HG03520 (cell line): ENCODE measurements around the gene HOXB8.

Experiments used
- ATAC-seq: cut with Tn5 transposase; IDR thresholded peaks from one replicate; pipeline ENCODE4 v1.9.1; 2021; ENCODE audit warnings: mild to moderate bottlenecking, moderate library complexity; ENCODE audit not compliant: unreplicated experiment

Gene HOXB8

DNA sequence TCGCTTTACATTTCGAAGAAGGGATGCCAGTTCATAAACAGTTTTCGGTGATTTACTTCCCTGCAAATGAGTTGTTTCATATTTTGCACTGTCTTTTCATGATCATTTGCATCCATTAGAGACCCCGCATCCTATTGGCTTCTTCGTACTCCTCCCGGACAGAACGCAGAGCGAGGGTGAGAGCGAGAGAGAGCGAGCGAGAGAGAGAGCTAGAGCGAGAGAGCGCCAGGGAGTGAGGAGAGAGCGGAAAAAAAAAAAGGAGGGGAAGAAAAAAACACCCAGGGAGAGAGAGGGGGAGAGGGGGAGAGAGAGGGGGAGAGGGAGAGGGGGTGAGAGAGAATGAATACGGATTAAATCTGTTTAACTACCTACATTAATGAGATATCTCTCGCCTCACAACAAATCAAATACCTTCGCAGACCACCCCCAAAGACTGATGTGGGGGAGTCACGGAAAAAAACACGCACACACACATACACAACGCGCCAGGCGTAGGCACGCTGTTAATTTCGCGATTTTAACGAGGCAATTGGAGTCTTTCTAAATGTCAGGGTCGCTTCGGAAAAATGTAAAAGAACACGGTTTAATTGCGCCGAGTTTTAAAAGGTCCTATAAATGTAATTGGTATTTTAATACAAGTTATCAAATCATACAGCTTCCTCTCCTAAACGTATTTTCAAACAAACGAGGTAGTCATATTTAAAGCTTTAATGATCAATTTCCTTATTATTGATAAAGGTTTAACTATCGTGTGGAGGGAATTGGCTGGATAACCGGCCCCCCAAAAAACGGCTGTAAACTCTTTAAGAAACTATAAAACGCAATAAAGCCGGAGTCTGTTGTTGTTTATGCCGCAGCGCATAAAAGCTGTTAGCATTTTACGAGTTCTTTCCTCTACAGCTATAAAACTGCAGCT is at the start of gene HOXB8:
HOXB8 (minus strand) TSS at position 246 of the 916 bp plus-strand sequence. CDS start 588 bp downstream, outside the sequence.
- ATAC-seq, result no peak

DNA sequence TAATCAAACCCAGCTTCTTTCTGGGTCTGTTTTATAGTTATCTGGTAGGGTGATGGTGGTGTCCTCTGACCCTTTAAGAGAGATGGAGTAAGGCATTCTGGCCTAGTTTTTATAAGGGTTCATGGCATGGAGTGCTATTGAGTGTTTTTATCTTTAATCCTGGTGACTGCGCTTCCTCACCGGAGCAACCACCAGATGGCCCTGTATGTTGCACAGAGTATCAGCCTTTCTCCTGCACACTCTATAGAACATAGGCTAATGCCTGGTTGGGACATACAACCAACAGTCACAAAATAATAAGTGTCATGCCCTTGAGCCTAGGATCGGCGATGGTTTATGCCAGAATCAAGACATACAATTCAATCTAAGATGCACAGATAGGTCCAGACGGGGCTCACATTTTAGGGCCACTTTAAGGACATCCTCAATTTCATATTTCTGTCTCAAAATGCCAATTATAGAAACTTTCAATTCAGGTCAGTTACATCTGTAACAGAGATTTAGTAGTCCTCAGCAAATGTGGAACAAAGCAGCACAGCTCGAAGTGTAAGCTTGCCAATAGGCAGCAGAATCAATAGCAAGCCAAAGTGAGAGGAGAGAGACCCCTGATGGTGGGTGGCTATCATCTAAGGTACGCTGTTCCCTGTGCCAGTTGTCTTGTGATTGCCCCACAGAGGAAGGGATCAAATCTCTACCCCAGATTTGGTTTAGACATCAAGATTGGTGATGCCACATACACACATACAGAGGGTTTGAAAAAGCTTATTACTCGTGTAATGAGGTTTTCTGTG is 48.2 kb upstream of the HOXB8 start:
- ATAC-seq, result no peak

DNA sequence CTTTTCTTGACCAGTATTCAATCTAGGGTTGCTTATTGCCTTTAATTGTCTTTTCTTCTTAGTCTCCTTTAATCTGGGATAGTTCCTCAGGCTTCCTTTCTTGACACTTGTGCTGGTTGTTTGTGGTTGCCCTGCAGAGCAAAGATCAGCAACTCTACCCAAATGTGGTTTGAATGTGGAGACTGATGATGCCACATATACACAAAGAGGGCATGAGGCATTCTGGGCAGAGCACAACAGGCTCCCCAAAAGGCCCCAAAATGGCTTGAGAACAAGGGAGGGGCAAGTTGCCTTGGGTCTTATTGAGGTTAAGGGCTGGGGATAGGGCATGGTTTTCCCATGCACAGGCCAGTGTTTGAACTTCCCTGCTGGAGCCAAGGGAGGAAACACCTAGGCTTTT is 40.8 kb upstream of the HOXB8 start:
- ATAC-seq, result no peak

DNA sequence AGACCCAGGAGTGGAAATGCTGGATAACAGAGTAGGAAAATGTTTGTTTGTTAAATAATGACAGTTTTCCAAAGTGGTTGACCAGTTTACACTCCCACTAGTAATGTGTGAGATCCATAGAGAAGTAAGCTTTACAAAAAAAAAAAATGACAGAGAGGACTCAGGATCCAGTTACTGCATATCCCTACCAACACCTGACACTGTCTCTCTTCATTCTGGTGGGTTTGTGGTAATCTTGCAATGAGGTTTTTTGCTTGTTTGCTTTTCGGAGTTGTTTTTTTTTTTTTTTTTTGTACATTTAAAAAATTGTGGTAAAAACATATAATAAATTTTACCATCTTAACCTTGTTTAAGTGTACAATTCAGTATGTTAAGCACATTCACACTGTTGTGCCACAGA is 34.6 kb upstream of the HOXB8 start:
- ATAC-seq, result no peak

DNA sequence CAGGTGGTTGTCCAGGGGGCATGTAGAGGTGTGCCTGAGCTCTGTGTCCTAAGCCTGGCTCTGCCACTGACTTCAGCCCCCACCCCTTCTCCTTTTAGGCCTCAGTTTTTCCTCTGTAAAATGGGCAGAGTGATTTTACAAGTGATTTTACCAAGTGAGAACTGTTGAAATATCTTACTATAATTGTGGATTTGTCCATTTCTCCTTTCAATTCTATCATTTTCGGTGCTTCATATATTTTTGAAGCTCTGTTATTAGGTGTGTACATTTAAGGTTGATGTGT is 32.8 kb upstream of the HOXB8 start:
- ATAC-seq, result no peak

DNA sequence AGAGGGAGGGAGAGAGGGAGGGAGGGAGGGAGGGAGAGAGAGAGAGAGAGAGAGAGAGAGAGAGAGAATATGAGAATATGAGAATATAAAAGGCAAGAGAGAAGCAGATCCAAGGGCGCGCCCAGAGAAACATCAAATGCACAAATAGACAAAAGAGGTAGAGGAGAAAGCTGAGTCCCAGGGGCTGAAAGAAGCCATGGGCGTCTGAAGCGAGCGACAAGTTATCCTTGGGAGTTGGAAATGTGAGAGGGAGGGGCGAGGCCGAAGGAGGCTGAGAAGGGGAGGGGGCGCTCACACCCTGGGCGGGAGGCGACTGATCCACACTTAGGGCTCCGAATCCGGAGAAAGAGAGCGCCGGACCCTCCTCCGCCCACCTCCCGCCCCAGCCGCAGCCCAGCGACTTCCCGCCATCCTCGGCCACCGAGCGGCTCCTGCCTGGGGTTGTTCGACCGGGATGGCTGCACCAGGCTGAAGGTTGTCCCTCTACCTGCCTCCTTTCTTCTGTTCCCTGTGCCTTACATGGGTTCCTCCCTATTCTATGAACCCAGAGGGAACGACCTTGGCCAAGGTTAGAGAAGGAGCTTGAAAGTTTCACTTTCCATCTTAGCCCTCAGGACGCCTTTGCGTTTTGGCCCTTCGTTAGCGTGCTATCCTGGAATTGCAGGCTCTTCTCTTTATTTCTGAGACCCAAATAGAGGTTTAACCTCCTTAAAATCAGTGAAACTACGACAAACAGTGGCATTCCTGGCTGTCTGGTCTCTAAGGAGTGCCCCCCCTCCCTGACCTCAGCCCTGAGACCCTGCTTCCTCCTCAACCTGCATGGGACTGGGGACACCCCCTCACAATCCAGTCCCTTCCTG is 32.2 kb upstream of the HOXB8 start:
- no peak for ATAC-seq

DNA sequence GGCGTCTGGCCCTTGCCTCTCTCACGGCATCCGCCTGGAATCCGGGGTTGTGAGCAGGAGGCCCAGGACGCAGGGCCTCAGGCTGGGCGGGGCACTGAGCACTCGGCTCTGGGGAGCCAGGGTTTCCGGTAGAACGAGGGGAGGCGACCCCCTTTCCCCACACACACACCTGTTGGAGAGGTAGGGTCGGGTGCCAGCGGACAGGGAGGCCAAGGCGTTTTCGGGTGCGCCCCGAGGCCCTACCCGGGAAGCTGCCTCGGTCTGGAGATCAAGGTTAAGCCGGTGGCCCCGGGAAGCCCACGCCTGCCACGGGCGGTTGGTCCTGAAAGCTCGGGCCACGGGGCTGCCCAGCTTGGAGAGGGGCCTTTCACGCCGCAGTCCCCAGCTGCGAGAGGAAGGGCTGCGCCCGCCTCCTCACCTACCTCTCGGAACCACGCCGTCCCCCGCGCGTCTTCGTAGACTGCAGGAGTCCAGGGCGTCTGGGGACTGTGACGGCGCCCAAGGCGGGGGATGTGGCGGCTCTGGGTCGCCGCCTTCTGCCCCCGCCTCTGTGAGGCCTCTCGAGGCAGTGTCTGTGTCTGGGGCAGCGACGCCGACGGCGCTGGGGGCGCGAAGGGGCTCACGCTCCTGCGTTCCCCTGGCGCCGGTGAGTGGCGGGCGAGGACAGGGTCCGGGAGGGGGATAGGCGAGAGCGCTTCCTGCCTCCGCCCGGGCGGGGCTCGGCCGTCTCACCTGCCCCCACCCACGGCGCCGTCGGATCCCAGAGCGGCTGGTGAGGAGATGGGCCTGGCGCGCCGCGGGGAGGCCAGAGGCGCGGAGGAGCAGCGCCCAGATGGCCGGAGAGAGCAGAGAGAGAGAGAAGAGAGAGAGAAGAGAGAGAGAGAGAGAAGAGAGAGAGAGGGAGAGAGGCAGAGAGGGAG is 31.4 kb upstream of the HOXB8 start:
- no peak for ATAC-seq

DNA sequence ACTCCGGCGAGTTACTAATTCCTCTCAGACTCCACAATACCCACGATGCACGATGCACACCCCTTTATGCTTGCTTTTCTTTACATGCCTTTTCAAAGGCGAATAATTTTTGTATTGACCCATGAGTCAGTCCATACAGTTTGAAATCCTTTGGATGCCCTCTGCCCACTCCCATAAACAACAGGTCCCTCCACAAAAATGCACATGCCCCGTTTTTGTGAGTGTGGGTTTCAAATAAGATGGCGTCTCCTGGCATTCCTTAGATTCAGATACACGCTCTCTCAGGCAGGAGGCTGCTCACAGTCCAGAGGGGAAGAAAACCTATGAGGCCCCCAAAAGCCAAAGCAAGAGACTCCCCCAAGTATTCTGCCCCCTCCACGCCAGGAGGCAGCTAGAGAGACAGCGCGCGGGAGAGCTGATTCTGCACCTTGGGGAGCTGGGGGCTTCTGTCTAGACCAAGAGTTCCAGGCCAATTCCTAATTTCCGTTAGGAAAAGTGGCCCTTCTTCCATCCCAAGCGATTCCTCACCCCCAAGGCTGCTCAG is 30.6 kb upstream of the HOXB8 start:
- ATAC-seq, result no peak

DNA sequence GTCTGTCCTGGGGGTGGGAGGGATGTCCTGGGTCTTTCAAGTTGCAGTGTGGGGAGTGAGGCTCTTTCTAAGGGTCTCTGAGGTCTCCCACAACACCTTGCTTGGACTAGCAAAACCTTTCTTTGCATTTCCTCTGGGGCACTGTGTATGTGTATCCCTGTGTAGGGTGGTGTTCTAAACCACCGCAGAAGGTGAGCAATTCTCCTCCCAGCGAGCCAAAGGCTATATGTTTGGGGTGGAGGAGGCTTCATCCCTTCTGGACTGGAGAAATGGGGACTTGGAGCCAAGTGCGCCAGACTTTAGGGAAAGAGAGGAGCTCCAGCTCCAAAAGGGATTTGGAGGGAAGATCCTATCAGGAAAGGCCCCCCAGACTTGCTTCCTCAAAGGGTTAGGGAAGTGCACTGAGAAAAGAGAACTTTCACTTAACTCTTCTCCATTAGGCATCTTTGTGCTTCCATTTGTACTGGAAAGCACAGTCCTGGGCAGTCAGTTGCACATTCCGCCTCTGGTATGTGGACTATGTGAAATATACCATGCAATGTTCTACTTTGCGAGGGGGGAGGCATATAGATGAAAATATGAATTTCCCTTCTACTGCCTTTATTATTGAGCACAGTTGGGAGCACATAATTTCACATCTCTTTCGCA is 29.9 kb upstream of the HOXB8 start:
- no peak for ATAC-seq

DNA sequence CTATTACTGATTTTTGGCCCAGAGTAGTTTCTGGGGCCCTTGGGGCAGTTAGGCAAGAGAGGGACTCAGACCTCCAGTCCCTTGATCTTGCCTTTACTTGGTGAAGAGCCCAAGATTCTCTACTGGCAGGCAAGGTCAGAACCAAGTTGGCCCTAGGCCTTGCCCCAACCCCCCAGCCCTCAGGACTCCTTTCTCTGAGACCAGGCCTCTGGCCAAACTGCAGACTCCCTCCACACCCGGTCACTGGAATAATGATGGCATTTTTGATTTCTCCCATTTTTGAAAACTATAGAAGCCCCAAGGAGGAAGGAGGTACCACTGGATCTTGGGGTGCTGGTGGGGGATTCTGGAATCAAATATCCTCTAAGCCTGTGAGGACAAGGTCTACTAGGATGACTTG is 29.1 kb upstream of the HOXB8 start:
- no peak for ATAC-seq

DNA sequence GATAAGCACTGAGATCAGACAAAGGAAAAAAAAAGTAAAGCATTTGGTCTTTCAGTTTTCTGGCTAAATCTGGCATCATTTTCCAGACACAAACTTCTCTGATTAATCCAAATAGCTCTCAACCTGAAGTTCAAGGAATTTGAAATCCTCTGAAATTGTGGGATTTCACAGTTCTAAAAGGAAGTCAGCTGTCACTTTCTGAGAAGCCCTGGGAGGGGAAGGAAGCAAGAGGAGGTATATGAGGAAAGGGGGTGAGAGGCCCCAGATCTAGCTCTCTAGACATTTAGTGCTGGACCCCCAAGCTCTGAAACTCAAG is 28.6 kb upstream of the HOXB8 start:
- no peak for ATAC-seq

DNA sequence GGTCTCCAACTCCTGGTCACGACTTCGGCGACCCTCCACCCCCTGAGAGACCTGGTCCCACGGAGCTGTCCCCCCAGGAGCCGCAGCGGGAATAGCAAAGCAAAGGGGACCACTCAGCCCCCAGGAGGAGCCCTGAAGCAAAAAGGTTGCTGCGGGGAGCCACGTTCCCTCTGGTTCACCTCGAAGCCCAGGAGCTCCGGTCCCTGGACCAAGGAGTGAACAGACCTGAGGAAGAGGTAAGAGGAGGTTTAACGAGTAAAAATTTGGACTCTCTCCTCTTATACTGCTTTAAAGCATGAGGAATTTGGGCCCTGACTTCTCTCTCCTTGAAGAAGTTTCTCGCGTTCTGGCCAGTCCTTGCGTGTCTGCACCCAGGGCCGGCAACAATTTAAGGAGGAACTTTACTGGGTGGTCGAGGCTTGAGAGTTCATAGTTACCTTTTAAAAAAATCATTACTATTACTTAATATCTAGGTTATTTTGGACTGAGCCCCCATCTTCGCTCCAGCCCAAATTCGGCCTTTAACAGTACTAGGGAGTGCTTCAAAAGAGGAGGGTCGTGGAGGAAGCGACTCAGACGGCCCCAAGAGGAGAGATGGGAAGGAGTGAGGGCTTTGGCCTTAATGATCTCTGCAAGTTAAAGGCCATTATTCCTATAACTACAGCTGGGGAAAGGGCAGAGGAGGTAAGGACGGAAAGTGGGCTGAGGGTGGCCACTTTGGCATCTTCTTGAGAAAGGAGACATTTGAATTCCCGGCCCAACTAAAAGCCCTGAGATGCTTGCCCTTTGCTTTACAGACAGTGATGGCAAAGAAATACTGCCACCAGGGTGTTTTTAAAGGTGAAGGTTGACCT is 28.0 kb upstream of the HOXB8 start:
- ATAC-seq, result no peak

DNA sequence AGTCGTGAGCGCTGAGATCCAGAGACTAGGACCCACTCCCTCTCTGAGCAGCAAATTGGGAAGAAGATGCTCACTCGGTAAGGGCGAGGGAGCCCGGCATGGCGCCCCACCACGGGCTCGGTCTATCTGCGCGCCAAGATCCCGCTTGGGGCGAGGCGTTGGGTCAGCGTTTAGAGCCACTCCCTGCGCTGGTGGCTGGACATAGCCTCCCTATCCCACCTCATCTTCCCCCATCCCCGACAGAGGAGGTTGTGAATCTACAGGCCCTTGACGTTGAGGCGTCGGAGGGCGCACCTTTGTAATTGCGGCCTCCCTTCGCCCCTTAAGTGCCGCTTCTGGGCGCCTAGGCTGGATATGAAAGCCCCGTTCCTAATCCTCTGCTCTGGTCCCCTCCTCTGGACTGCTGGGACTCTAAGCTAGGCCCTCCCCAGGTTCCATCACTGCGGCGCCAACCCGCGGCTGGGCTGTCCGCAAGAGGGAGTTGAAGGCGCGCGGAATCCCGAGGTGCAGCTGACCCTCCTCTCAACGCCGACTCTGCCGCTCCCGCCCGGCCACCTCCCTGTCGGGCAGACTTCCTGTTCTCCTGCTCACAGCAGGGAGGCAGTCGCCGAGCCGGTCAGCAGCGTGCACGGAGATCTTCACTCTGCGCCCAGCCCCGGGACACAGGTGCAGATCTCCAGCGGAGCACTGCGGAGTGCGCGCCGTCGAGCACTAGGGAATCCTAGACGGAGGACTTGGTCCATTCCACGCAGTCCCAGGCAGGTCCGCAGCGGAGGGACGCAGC is 27.2 kb upstream of the HOXB8 start:
- no peak for ATAC-seq

DNA sequence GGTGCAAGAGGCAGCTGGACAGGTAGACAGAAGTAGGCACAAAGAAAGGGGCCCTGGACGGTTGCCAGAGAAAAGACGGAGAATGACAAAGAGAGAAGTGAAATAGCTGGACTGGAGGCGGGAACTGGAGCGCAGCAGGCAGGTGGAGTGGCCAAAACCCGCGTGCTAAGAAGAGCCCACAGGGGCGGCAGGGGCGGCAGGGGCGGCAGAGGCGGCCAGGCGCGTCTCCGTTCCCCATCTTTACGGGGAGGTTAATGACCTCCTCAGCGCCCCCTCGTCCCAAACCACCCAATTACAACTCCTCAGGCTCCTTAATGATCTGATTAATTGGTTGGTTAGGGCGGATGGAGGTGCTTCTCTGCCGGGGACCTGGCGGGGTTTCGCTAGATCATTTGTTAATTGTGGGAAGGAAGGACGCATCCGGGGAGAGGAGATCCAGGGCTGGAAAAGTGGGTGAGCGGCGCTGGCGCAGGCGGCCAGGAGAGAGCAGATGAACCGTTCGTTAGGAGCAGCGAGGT is 26.5 kb upstream of the HOXB8 start:
- no peak for ATAC-seq

DNA sequence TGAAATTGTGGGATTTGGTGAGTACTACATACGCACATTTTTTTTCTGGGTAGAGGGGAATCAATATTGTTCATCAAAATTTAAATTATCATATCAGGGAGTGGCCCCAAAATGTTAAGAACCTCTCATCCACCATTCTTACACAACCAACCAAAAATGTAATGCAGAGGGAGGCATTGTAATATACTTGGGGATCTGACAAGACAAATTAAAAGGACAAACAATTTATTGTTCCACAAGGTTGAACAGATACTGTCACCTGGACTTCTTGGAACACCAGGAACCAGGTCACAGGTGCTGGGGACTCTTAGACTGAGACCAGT is 25.7 kb upstream of the HOXB8 start:
- ATAC-seq, result no peak

DNA sequence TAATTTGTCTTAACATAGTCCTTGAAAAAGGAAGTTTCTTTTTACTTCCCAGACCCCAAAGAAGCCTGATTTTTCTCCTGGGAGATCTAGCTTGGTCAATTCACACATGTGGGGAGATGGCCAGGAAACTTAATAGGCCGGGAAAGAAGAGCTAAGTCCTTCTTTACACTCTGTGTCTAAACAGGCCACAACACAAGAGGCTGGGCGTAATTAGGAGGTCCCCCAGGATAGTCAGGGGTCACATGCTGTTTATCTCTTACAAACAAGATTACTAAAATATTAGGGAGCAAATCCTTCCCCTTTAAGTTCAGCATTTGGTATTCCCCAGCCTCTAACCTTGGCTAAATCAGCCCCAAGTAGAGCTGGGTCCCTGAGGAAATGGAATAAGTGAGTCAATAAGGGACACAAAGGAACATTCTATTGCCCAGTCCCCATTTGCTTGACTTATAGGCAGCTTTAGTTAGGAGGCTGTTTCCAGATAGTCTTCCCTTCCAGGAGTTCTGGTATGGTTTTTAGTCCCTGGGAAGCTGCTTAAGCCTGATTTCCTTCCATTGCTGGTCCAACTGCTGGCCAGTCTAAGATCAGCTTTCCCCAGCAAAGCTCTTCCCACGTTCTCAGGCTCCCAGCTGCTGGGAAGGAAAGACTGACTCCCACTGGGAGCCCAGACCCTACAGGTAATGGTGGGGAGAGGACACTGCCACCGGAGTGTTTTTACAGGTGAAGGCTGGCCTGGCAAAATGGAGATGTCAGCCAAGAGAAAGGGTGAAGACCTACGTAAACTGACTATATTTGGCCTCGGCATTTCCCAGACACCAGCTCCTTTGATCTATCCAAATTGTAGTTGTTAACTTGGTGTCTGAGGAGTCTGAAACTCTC is 25.1 kb upstream of the HOXB8 start:
- ATAC-seq, result no peak

DNA sequence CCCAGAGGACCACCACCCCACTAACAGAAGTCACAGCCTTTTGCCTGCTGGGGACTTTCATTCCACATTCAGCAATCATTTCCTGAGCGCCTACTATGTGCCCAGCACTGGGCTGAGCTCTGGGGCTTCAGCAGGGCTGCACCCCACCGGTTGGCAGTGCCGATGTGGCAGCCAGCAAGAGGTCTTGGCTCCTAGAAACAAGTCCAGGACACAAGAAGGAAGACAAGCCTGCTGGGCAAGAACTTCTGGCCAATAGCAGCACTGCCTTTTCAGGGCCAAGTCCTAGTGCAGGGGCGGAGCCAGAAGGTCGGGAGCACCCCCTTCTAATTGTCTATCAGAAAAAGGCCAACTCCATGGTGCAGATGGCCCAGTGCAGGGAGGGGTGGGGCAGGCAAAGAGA is 24.0 kb upstream of the HOXB8 start:
- ATAC-seq, result no peak
